ENCODE measurements around the gene ARHGEF3.

ARHGEF3 gene

DNA sequence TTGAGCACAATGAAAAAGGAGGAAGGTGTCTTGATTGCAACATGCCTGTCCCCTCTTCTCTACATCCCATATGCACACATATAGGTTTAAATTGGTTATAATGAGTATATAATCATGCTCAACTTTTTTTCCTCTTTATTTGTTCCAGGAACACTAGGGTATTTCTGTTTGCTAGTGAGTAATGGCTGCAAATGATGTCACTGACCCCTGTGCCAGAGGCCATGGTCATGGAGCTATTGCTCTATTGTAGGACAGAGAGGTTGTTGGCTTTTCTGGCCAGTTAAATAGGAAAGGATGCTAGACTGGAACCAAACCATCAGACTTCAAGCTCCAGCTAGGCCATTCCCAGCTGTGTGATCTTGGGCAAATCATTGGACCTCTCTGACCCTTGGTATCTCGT is 9.6 kb downstream of the ARHGEF3 start:
- DNase-seq, result no peak

DNA sequence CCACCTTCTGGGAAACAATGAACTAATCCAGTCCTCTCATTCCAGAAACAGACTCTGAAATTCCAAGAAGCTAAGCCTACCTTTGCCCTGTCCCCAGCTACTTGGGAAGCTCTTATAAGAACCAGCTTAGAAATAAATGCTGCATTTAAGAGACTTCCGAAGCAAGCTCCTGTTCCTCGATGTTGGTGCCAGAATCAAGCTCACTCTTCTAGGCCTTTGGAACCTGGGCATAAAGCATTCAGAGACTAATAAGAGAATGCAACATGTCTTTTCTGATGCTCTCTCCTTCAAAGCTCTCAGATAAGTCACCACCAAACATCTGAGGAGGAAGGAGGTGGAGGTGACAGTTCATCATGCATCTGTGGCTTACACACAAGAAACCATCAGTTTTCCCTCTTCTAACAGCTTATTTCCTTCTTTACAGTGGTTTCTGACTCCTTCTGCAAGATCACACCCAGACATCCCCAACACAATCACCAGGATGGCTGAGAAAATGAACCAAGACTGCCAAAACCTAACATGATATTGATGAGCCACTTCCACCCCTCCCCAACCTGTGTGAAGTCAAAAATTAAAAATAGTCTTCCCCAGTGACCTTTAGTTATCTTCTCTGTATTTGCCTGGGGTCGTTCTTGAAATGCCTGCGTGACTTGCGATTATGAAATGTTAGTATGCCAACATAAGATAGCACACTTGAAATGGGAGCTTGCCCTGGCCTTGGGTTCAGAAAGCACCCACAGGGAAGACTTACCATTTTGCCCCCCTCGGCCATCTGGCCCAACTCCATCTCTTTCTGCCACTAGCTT is 11.5 kb downstream of the ARHGEF3 start:
- DNase-seq, result no peak

DNA sequence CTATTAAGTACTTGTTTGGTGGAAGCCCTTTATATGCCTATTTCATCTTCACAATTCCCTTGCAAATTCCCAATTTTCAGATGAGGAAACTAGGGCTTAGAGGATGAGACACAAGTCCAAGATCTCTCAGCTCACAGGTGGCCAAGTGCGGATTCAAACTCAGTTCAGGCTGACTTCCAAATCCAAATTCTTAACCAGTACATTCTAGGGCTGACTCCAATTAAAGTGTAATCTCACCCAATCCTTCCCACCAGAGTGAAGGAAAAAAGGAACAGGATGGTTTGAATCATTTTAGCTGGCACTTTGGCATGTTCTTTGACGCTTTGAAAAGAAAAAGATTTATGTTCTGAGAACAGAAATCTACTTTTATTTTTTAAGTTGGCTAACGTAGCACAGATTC is 12.7 kb downstream of the ARHGEF3 start:
- no peak for DNase-seq

DNA sequence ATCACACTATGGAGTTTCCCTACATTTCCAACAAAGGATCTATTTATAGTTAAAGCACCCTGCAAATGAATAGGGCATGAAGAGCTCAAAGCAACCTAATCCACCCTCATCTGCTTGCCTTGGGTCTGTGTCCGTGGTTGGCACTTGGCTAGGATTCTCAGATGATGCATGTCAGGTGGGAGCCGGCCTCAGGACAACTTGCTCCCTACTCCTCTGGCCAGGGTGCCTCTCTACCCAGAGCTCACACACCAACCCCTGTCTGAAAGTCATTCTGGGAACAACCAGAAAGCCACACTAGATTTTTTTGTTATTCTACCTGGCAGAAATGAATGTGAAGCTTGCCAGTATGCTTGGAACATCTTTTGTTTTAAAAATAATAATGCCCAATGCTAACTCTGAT is 13.2 kb downstream of the ARHGEF3 start:
- no peak for DNase-seq

DNA sequence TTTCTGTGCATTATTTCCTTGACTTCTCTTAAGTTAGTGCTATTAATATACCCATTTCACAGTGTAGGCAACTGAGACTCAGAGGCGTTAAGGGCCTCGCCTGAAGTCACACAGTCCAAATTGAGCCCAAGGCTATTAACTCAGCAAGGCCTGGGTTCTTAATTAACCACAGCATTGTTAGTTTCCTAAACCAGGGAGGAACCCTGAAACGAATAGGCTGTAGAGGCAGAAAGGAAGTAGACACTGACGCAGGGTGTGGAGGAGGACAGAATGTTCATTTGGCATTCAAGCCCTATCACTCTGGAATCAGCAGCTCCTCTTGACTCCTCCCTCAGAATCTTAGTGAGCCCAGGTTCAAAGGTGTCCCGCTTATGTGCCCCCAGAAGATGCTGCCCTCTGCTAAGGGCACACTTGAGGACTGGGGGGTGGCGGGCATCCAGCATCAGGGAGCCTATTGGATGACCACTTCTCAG is 13.9 kb downstream of the ARHGEF3 start:
- no peak for DNase-seq

DNA sequence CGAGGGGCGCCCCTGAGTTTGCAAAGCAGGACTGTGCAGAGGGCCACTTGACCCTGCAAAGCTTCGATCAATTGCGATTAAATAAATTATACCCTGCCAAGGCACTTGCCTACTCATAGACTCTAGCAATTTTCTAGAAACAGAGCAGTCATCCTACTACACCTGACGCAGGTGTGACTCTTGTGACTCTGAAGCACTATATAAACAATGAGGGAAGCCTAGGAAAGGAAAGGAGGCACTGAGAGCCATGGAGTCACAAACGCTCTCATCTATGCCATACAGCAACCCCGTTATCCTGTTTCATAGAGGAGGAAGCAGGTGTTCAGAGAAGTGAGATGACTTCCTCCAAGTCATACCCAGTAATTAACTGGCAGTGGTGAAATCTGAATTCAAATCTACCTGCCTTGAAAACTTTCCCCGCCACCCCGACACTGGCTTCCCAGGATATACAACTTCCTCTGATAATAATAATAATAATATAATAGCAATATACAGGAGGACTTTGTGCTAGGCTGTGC is 14.4 kb downstream of the ARHGEF3 start:
- no peak for DNase-seq

DNA sequence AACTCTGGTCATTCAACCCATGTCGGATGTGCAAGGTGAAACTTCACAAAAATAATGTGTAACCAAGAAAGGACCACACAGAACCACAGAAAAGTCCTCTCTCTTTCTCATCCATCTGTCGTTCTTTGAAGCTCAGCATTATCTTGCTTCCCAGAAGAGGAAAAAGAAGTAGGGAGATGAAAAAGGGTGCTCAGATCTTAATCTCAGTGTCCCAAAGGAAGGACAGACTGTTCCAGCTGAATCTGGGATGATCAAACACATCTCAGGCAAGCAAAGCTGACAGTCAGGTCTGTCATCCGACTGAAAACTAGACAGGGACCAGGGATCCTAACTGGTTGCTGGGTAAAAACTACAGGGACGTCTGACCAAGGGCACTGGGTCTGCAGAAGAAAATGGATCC is 16.2 kb downstream of the ARHGEF3 start:
- no peak for DNase-seq

DNA sequence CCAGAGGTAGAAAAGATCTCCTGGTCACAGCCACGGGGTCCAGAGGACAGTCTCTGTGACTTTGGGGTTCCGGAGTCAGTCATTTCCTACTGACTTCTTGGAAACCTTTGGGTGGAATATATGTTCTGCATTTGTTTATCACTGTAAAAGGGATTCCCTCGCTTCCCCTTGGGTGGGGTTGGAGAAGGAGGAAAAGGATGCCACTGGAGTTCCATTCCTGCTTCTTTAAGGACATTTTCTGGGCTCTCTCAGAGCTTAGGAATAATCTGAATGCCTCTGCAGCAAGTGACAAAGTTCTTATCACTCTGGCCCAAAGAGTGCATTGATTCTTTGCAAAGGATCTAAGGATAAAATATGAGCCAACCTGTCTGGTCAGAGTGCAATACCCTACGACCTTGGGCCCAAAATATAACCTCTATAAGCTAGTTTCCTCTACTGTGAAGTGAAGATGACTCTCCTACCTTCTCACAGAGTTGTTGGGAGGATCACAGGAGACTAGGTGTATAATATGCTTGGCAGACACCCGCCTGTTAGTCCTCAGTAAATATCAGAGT is 17.2 kb downstream of the ARHGEF3 start:
- no peak for DNase-seq

DNA sequence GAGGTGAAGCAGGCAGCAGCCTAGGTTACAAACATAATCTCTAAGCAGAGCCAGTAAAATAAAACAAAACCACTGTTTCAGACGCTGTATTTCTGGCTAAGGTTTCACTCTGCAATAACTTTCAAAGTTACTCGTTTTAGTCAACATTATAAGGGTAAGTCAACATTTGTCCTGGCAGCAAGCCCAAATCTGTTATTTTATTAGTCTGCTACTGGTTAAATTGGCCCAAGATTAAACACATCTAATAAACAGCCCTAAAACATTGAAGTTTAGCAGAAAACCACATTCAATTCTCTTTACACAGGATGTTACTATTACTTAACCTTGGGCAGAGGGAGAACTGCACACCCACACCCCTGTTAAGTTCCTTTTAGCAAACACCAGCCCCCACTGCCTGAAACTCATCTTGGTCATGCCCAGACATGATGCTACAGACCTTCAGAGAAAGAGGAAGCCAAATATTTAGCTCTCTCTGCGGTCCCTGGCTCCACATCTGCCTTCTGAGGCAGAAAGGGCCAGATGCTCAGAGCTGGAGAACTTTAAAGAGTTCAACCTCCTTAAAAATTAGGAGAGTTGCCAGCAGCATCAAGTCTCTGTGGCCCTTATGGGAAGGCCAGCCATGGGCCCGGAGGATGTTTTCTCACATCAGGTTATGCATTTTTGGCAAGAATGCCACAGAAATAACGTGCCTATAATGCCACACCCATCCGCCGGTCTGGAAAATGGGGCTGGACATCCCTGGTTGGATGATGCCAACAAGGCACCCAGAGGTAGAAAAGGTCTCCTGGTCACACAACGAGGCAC is 17.9 kb downstream of the ARHGEF3 start:
- no peak for DNase-seq

DNA sequence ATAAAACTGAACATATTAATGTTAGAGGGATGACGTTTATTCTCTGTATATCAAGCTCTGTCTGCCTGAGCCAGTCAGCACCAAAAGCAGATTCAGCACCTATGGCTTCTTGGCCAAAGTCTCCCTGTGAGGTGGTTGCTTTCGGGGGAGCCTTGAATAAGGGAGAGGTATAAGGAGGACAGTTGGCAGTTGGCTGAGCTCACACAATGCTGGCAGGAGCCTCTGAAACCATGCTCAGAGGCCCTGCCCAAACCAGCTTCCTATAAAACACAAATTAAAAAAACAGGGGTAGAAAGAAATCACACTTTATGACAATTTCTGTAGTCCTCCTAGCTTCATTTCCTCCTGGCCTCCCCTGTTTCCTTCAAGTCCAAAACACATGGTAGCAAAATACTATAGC is 18.8 kb downstream of the ARHGEF3 start:
- DNase-seq, result no peak

DNA sequence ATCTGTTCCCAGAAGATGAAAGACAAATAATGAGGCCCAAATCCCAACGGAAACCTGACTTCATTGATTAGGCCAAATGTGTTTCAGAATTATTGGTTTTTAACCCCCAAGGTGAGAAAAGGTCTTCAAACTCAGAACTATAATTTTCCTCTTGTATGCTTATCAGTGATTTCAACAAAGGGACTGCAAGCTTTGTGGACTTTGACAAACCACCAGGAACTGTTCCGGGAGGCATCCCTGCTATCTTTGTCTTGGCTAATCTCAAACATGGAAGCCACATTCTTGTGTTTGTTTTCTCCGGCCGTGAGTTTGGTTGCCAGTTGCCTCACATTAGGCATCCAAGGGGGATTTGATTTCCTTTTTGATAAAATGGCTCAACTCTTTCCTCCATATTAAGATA is 19.5 kb downstream of the ARHGEF3 start:
- no peak for DNase-seq

DNA sequence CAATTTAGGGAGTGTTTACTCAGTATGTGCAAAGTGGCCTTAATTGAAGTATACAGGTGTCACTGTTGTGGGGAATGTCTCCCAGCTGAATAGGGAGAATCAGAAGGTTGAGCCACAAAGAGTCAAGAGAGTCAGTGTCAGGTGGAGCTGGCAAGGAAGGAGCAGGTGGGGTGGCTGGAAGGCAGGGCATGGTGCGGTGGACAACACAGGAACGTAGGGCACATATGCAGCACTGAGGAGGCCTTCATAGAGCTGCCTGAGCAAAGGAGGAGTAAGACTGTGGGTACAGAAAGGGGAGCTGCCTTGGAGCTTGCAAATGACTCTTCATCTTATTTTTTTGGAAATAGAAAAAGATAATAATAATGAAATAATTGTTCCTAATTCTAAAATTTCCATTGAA is 20.0 kb downstream of the ARHGEF3 start:
- no peak for DNase-seq

DNA sequence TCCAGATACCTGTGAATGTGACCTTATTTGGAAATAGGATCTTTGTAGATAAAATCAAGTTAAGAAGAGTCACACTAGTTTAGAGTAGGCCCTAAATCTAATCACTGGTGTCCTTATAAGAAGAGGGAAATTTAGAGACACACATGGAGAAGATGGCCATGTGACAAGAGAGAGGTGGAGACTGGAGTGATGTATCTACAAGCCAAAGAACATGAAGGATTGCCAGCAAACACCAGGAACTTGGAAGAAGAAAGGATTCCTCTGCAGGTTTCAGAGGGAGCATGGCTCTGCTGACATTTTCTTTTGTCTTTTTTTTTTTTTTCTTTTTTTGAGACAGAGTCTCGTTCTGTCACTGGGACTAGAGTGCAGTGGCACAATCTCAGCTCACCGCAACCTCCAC is 20.8 kb downstream of the ARHGEF3 start:
- DNase-seq, result no peak

DNA sequence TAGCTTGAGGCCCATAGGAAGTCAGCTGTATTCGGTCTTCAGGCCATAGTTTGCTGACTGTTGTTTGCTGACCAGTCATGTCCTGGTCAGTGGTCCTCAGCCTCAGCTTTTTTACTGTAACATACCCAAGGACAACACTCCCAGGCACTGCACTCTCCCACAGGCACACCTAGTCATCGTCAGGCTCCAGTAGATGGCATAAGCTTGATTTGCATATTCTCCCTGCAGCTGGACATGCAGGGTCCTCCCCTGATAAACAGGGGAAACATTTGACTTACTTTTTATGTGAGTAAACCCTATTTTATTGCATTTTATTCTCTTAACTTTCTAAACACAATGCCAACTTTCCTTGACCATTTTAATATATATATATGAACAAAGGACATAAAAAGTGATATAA is 22.9 kb downstream of the ARHGEF3 start:
- no peak for DNase-seq

DNA sequence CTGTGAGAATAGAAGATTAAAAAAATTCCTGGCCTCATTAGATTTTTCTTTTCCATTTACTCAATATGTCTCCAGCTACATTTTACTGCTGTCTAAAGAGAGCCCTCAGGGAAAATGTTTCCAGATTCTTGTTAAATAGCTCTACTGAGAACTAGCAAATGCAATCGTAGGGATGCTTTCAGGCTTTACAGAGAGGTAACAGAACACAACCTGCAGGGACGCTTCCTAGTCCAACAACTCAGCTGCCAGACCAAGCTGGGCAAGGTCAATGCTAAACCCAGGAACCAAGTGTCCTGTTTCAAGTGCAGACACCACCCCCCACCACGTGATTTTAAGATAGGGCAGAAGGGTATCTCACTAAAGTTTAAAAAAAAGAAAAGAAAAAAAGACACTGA is 25.2 kb downstream of the ARHGEF3 start:
- DNase-seq, result no peak

DNA sequence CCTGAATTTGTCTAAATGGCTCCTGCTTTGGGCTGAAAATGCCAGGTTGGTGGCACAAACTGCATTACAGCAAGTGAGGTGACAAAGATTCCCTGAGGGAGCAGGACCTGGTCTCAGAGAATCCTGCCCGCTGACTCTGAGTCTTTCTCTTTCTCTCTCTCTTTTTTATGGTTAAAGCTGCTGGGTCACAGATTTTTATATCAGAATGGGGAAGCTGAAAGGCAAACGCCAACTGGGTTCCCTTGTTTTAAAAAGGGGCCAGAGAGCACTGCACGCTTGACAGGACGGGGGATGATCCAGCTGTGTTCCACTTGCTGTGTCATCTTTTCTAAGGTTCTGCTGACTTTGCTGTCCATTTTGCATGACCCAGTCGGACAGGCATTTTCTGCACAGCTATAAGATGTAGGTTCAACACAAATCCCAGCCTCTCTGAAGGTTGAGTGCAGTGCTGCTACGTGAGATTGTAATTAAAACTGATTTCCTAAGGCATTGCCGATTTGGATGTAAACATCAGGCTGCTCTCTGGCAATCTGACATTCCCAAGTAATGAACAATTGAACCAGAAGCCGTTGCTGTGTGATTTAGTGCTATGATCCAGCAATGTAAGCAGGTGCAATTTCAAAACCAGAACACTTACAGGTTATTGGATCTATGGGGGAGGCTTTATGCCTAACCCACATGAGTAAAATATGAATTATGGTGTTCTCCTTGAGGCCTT is 25.8 kb downstream of the ARHGEF3 start:
- no peak for DNase-seq

DNA sequence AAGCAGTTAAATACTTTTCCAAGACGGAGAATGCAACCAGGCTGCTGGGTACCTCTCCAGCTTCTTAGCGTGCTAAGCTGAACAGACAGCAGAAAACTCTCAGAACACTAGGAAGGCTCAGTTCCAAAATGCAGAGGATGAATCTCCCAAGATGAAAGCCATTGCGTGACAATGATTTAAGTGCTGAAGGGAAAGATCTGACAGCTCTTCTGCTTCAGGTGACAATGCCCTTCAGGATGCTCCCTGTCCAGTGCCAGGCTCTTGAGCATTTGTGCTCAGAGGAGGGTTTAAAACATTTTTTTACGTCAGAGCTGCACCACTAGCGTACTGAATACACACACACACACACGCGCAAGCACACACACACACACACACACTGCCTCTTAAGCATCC is 26.3 kb downstream of the ARHGEF3 start:
- DNase-seq, result no peak

DNA sequence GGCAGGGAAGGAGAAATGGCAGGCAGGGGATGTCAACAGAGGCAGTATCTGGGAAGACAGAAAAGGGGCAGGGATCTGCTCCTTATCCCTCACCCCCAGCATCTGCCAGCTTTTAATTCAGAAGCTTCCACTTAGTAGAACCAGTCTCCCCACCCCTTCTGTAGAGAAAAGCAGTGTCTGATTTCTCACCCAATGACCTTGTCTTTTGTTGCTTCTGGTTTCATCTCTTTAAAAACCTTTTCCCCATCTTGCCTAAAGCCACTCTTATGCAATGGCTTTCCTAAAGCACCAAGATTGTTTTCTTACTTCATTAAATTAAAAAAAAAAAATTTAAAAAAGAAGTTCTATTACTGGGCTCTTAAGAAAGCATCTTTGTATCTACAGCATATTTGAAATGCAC is 27.8 kb downstream of the ARHGEF3 start:
- DNase-seq, result no peak

DNA sequence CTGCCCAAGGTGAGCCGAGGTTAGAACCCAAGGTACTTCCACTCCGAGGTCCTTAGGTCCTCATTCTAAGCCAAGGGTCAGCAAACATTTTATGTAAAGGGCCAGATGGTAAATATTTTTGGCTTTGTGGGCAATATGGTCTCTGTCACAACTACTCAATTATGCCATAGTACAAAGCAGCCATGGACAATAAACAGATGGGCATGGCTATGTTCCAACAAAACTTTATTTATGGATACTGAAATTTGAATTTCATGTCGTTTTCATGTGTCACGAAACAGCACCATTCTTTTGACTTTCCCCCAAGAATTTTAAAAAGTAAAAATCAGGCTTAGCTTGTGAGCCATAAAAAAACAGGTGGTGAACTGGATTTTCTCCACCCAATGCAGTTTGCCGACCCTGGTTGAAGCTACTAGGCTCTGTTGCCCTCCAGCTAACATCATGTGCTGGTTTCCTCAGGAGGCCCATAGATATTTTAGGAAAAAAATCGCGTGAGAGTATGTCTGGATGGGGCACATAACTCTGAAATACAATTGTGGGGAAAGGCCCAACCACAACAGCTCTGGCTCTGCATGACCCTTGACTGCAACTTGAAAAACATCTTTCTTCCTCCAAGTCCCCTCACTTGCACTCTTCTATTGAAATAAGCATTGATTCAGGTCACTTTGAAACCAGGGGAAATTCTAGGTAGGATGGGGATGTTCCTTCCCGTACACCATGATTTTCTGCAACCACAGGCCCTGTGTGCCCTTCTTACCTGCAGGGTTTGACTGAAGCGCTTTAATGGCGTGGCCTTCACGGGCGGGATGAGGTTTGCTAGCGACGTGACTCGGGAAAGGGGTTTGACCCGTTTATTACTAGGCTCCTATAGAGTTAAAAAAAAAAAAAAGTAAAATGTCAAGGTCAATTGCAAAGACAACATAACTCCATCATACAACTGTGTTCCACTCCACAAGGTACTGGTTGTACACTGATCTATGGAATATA is 28.5 kb downstream of the ARHGEF3 start:
- DNase-seq, result no peak

DNA sequence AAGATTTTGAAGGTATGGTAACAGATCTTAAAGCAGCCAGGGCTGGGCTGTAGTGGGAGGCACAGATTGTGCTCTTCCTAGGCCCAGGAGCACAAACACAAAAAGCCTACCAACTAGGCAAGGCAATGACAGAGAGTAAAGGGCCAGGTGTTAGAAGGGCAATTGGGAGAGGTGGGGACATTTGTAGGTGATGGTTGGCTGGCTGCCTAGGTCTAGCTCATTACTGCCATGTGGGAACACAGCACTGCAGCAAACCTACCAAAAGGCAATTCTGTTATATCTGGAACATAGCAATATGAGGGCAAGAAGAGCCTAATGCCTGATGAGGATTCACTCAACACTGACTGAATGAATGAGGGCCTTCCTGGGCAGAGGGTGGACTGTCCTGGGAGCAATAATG is 30.4 kb downstream of the ARHGEF3 start:
- DNase-seq, result no peak

DNA sequence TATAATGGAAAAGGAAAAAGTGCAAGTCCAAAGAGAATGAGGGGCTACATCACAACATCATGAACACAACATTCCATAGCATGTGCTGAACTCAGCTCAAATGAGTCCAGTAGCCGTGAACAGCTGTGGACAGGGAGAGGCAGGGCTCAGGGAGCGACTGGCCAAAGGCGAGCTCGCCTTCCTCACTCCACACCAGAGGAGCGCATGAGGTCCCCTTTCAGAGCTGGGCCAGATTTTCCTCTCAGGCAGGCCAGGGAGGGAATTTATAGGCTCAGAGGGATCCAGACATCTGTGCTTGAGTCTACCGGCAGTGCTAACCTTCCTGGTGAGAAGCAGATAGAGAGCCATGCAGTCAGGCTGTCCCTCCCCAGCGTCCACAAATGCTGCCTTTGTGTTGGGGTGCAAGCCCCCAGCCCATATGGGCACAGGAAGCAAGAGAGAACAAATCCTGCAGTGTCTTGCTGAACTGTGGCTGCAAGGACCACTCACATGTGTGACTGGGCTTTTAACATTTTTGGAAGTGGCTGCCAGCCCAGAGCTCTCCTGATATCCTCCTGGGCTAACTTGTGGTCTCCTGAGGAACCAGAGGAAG is 32.5 kb downstream of the ARHGEF3 start:
- DNase-seq, result no peak

Data from NCI-H2029 treated with DMSO at 0.1 percent for 48 hours (cell line).